Lower lobe of right lung (tissue), 2 donors: ENCODE measurements around the gene ORM2. TPM values are rescaled to one million over a fixed set of nuclear protein-coding genes. Genes with fewer than 3 reads are reported as not detected.

Experiments
- ATAC-seq, 2 donors: fragments of 200-7000 bp; cut with Tn5 transposase; one replicate each; pipeline ENCODE4 v1.9.1; 2020 to 2022; ENCODE audit warnings: mild to moderate bottlenecking in 2 of 2, moderate library complexity in 2 of 2
- DNase-seq: peaks from one replicate; pipeline ENCODE4 v3.0.0-alpha.2; 2020
- H3K27ac ChIP-seq: fragments of 200-600 bp; one replicate; pipeline ENCODE4 v1.8.0; 2022
- H3K27me3 ChIP-seq: fragments of 200-600 bp; one replicate; pipeline ENCODE4 v1.8.0; 2022; ENCODE audit warnings: low read depth
- H3K36me3 ChIP-seq: fragments of 200-600 bp; one replicate; pipeline ENCODE4 v1.8.0; 2022; ENCODE audit warnings: mild to moderate bottlenecking
- H3K4me1 ChIP-seq: fragments of 200-600 bp; one replicate; pipeline ENCODE4 v1.8.0; 2022
- H3K4me3 ChIP-seq: fragments of 200-600 bp; one replicate; pipeline ENCODE4 v1.8.0; 2022; ENCODE audit warnings: mild to moderate bottlenecking
- H3K9me3 ChIP-seq: fragments of 200-600 bp; one replicate; pipeline ENCODE4 v1.8.0; 2022
- CTCF ChIP-seq: fragments of 200-600 bp; IDR thresholded peaks from one replicate; pipeline ENCODE4 v1.8.0; 2022; ENCODE audit warnings: antibody characterized with exemption, mild to moderate bottlenecking
- intact Hi-C: fragments of 100-400 bp; cut with DNase I; formaldehyde crosslinking; loops from one replicate; pipeline ENCODE4 v1.11.0; 2022
- total RNA-seq: library from RNA; stranded (reverse); fragmentation: NEBNext Ultra II Directional; extraction: Animal tissue kit (Norgen Biotek cat#: 25700); gene quantifications from one replicate; pipeline ENCODE4 v1.2.1, GENCODE V29; 2021
- donor health status: DM: no; HTN: yes; CAD: no; lungs with severe emphysema.

The ORM2 gene
- total RNA-seq, 1 donor from 2014 or later, result 3.1 TPM

GRCh38 chr9:114344188-114344566 lies 14.5 kb downstream of the ORM2 start:
- no peaks in the 10 kb centered on the region for H3K27me3 ChIP-seq
- DNase-seq (no peak), ATAC-seq (no peak)
- no peaks in the 10 kb centered on the region for H3K9me3 ChIP-seq
- intact Hi-C loops, result no loop called here
- H3K4me1 ChIP-seq, result peaks cover 8% of the 10 kb centered on the region
- H3K4me3 ChIP-seq, result no peak overlapping the region
- no peak for TF ChIP-seq CTCF
- no peak overlapping the region for H3K27ac ChIP-seq
- peaks cover 100% of the 10 kb centered on the region for H3K36me3 ChIP-seq

GRCh38 chr9:114344692-114345091 lies 15.0 kb downstream of the ORM2 start:
- Histone ChIP-seq H3K27ac (no peak overlapping the region), H3K36me3 (peaks cover 100% of the 10 kb centered on the region), H3K4me3 (no peak overlapping the region), H3K9me3 (no peaks in the 10 kb centered on the region), H3K27me3 (no peaks in the 10 kb centered on the region), H3K4me1 (peaks cover 13% of the 10 kb centered on the region)
- no peak for DNase-seq
- intact Hi-C loops, result no loop called here
- ATAC-seq, result no peak
- no peak for TF ChIP-seq CTCF

GRCh38 chr9:114345493-114346065 lies 15.9 kb downstream of the ORM2 start:
- ATAC-seq (no peak), DNase-seq (no peak)
- intact Hi-C loops, result no loop called here
- H3K36me3 ChIP-seq, result peaks cover 100% of the 10 kb centered on the region
- no peak overlapping the region for H3K27ac ChIP-seq
- no peak overlapping the region for H3K4me3 ChIP-seq
- no peak for TF ChIP-seq CTCF
- no peaks in the 10 kb centered on the region for H3K9me3 ChIP-seq
- H3K4me1 ChIP-seq, result peaks cover 22% of the 10 kb centered on the region
- H3K27me3 ChIP-seq, result no peaks in the 10 kb centered on the region

- intact Hi-C loops, result no loop called here
- ATAC-seq (no peak), DNase-seq (no peak)
- Histone ChIP-seq H3K9me3 (no peaks in the 10 kb centered on the region), H3K4me3 (no peak overlapping the region), H3K36me3 (peaks cover 100% of the 10 kb centered on the region), H3K27ac (no peak overlapping the region), H3K27me3 (no peaks in the 10 kb centered on the region), H3K4me1 (peaks cover 23% of the 10 kb centered on the region)
- no peak for TF ChIP-seq CTCF
Measured at GRCh38 chr9:114346146-114346545, 16.5 kb downstream of the ORM2 start.

GRCh38 chr9:114347675-114348074 lies 18.0 kb downstream of the ORM2 start:
- Histone ChIP-seq H3K27ac (no peak overlapping the region), H3K4me3 (no peak overlapping the region), H3K9me3 (no peaks in the 10 kb centered on the region), H3K36me3 (peaks cover 100% of the 10 kb centered on the region), H3K27me3 (no peaks in the 10 kb centered on the region), H3K4me1 (peaks cover 23% of the 10 kb centered on the region)
- ATAC-seq (no peak), DNase-seq (no peak)
- intact Hi-C loops, result no loop called here
- no peak for TF ChIP-seq CTCF
